HK-2 (cell line): Measurements from ENCODE around the gene EEF2.
A peak's percentile ranks its signal among the peaks of the same experiment; 100 is the strongest.
"Not testable (repeated sequence)": the region's sequence is repeated elsewhere in the genome, so short reads cannot be mapped to it uniquely, and the experiment has no call there.

ENCODE experiments used
- DNase-seq: peaks from one replicate; pipeline ENCODE4 v3.0.0-alpha.2; 2018; ENCODE audit not compliant: unreplicated experiment

The EEF2 gene

GRCh38 chr19:3968556-3969434, 16.5 kb downstream of the EEF2 start:
- peak; percentile 96 for DNase-seq

- not testable (repeated sequence) for DNase-seq
Measured at GRCh38 chr19:3967983-3968382, 17.3 kb downstream of the EEF2 start.

- DNase-seq: no peak
Measured at GRCh38 chr19:3966051-3967017, 18.9 kb downstream of the EEF2 start.

GRCh38 chr19:3964256-3965194, 20.7 kb downstream of the EEF2 start:
- no peak for DNase-seq

- no peak for DNase-seq
Measured at GRCh38 chr19:3963458-3964255, 21.6 kb downstream of the EEF2 start.

GRCh38 chr19:3961007-3961406, 24.3 kb downstream of the EEF2 start:
- DNase-seq: no peak

- DNase-seq: no peak
Measured at GRCh38 chr19:3959766-3960131, 25.5 kb downstream of the EEF2 start.

GRCh38 chr19:3958836-3959765, 26.2 kb downstream of the EEF2 start:
- DNase-seq: no peak

- no peak for DNase-seq
Measured at GRCh38 chr19:3955688-3956087, 29.6 kb downstream of the EEF2 start.

GRCh38 chr19:3955276-3955675, 30.0 kb downstream of the EEF2 start:
- DNase-seq: not testable (repeated sequence)

GRCh38 chr19:3954107-3954506, 31.2 kb downstream of the EEF2 start:
- DNase-seq: no peak

- DNase-seq: not testable (repeated sequence)
Measured at GRCh38 chr19:3952755-3953276, 32.4 kb downstream of the EEF2 start.

GRCh38 chr19:3950871-3951861, 34.1 kb downstream of the EEF2 start:
- no peak for DNase-seq

- no peak for DNase-seq
Measured at GRCh38 chr19:3949997-3950859, 35.0 kb downstream of the EEF2 start.

GRCh38 chr19:3949294-3949693, 36.0 kb downstream of the EEF2 start:
- DNase-seq: no peak

GRCh38 chr19:3947316-3947933, 37.8 kb downstream of the EEF2 start:
- DNase-seq: not testable (repeated sequence)

- no peak for DNase-seq
Measured at GRCh38 chr19:3945838-3946237, 39.4 kb downstream of the EEF2 start.
